Activated effector memory CD4-positive, alpha-beta T cell treated with Interleukin-2 at 50 U/mL for 16 hours (primary cell): Measurements from ENCODE around the gene PLA2G4A.

Source experiments
- DNase-seq: peaks from one replicate; pipeline ENCODE4 v3.0.0-alpha.2; 2020

Gene PLA2G4A

DNA sequence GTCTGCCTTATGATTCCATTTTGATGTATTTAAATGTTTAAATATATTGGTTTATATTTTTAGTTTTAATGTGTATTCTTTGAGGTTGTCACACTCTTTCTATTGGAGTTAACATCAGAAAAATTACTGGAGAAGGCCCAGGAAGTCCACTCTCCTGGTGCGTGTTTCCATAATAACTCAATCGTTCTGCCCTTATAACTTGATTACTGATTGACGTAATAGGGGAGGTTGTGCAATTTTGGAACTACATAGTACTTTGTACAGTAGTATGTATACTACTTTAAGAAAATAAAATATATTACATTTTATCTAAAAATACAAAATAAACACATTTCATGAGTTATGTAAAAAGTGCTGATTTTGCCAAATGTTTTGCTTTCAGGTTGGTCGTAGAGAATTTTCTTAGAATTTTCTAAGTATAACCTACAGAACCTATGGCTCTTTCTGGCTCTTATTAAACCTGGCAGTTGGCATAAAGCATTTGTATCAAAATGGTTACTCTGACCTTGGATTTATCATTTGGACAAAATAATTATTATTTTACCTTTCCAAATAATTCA, 5.7 kb downstream of the PLA2G4A start:
- DNase-seq: no peak

DNA sequence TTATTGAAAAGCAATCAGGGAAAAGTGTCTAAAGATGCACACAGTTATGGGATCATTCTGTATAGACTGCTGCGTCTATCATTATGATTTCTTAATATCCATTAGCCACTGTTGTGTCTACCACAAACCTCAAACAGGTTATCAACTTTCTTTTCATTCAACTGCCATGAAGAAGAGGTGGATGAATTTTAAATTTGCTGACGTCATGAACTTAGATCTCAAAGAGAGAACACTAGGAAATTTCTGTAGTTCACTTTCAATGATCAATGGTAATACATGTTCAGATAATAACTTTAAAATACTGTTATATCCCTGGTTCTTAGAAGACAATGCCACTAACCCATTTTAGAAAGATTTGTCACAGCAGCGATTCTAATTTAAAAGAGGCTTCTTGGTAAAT, 6.7 kb downstream of the PLA2G4A start:
- DNase-seq: no peak

DNA sequence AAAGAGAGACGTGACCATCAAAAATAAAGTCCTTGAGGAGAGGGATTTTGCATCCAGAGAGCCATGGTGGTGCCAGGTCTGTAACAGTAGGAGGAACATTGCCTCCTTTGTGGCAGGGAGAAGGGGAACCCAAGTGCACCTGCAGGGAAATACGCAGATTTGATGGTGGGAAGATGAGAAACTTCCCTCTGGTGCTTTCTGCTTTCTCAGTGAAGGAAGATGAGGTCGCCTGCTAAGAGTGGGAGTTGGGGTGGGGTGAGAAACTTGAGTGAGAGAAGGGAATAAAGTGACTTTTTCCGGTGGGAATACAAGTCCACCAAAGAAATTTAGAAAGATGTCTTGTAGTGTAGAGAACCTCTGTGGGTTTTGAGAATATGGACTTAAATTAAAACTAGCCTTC, 9.1 kb downstream of the PLA2G4A start:
- DNase-seq: no peak

DNA sequence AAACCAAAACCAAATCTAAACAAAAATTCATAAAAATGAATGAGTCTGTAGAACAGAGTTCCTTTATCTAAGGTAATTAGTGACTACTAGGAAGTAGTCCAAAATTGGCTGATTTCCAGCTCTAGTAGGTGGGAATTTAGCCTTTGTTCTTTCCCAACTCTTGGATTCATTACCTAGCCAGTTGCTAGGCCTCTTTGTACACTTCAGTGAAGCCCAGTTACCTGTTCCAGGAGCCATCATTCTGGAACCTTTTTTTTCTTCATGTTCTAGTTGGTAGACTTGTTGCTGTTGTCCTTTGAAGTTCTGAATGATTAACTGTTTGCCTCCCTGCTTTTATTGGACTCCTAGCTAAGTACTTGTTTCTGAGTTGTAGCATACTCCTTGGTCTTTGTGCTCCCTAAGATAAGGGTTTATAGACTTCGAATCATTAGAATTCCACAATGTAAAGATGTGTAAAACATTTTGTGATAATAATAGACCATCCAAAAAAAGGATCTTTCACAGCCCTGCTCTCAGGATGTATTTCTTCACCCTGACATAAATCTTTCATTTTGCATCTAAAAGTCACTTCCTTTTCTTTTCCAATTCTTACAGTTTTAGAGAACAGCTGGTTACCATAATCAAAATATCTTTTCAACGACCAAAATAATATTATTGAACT, 9.8 kb downstream of the PLA2G4A start:
- no peak for DNase-seq

DNA sequence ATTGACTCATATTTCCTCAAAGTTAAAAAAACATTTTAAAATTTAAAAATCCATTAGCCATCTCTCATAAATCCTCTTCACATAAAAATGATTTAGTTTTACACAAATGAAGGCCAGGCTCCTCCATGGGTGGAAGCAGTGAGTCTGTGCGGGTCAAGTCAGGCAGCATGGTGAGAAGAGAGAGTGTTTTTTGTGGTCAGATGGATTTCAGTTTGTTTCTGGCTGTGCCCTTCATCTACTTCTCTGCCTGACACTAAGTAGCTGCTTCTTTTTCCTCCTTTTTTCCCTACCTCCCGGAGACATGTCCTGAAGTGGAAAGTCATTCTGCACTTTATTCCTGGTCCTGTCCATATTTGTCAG, 10.3 kb downstream of the PLA2G4A start:
- DNase-seq: no peak

DNA sequence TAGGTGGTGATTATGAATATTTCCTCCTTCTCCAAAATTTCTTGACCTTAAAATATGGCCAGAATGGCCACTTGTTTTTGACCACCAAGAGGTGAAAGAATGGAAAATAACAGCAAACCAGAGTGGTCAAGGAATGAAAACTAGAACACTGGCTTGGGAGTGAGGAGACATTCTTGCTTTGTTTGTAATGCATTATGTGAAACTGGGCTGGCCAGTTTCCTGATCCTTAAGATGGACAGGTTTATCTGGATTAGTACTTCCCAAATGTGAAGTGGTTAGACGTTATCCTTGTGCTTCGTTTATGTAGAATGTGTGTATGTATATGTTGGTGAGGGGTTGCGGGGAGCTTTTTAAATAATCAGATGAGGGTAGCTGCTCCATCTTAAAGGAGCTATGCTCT, 12.8 kb downstream of the PLA2G4A start:
- DNase-seq: no peak

DNA sequence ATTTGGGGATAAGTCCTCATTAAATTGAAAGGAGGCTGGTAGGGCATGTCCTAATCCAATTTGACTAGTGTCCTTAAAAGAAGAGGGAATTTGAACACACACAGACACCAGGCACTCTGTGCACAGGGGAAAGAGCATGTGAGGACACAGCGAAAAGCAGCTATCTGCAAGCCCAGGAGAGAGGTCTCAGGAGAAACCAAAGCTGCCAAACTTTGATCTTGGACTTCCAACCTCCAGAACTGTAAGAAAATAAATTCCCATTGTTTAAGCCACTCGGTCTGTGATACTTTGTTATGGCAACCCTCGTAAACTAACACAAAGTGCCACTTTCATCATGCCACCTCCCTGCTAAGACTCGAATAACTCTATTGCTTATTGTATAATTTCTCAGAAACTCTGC, 13.8 kb downstream of the PLA2G4A start:
- DNase-seq: no peak

DNA sequence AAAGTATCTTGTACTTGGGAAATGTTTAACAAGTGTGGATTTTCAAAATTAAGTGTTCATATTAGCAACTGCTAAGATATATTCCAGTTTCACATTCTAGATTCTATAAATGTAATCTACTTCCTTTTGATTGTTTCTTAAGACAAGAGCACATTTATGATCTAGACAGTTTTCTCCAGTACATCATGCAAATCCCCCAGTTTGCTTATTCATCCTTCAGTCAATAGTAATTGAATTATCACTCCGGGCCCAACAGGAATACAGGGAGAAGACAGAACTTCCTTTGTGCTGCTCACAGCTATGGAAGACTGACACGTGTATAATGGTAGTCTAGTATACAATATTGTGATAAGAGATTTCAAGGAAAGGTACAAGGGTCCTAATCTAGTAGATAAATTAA, 14.5 kb downstream of the PLA2G4A start:
- no peak for DNase-seq

DNA sequence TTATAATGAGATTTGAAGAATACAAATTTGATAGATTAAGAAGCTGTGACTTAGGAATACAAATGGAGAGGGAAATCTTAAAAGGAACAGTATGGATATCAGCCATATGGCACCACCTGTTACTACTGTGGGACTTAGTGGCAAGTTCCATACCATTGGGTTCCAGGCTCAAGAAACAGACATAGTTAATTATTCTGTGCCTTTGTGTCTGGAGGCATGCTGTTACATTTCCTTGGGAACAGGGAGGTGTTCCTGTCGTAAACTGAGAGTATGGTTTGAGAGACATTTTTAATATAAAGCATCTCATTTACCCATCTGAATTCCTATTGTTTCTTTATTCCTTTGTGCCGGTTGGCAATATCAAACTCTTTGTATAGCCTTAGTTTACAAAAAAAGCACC, 15.2 kb downstream of the PLA2G4A start:
- no peak for DNase-seq

DNA sequence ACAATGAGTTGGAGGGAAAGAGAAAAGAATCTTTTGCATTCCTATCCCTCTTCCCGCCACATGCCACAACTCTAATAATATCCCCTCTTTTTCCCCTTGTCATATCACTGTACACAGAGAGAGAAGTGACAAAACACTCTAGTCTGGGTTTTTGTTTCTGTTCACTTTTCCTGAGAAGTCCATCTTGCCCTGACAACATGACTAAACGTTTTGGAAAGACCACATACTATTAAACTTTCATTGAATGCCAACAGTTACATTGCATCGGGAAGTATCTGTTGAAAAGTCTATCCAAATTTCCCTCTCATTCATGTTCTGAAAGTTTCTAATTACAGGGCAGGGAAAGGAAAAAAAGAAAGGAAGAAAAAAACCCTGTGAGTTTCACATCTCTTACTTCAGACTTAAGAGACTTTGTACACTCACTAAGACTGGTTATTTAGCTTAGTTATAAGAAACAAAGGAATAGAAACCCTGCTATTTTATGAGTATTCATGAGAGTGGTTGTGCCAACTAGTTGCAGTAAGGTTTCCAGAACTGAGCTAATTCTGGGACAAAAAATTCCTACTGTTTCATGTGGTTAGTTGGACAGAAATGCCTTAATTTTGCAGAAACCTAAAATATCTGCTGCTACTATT, 16.9 kb downstream of the PLA2G4A start:
- no peak for DNase-seq

DNA sequence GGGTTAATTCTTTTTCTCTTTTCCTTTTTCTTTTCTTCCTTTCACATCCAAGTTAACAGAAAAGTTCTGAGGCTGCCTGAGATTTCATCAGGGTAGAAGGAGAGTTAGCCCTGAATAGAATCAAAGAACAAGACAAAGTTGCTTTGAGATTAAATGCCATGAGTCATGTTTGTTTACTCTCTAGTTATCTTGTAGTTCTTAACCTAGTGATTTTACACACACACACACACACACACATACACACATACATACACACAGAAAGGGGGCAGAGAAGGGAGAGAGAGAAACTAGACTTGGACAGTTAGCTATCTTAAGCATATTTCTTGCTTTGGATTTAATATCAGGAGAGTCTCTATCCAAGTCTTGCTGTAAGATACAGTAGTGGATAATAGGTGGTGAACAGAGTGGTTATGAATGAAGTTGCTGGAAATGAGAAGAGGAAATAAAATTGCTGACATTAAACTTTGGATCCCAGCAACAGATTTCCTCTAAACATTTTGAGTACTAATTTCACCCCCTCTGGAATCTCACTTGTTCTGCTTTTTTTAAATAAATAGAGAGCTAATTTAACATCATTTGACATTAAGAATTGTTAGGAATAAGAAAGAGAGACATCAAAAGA, 19.9 kb downstream of the PLA2G4A start:
- DNase-seq: no peak

DNA sequence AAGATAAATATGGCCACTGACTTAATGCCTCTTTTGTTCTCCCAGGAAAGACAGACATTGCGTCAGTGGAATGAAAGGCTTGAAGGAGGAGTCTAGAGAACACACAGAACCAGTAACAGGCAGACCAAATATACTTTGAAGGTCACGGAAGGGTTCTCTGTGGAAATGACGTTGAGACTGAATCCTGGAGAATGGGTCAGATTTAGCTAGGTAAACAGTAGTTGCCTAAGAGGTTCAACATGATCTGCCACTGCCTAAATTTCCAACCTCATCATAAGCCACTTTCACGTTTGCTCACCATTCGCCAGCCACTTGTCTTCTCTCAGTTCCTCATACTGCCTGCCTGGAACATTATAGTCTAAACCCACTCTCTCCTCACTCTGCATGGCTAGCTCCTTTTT, 20.5 kb downstream of the PLA2G4A start:
- DNase-seq: no peak

DNA sequence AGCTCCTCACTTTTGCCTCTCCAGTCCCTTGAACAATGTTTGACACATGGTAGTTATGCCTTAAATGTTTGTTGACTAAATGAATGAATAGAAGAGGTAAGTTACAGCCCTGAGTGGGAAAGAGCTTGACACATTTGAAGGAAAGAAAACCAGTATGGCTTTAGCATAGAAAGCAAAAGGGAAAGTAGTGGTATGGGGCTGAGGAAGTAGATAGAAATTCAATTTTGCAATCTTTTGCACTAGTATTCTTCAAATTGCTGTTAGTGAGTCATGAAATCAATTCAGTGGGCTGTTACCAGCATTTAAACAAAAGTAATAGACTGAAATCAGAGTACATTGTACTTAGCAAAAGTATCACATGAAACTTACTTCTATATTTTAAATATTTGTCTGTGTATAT, 21.1 kb downstream of the PLA2G4A start:
- DNase-seq: no peak

DNA sequence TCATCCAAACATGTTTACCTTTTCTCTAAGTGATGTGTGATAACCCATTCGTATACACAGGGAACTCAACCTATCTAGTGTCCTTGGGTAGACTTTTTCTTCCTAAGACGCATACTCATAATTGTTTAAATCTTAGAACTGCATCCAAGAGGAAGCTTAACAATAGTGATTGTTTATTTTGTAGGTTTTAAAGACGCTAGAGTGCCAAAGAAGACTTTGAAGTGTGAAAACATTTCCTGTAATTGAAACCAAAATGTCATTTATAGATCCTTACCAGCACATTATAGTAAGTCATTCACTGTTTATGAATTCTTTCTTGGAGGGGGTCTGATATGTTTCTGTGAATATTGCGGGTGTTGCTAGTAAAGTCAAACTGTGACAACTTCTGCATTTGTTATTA, 25.4 kb downstream of the PLA2G4A start:
- no peak for DNase-seq

DNA sequence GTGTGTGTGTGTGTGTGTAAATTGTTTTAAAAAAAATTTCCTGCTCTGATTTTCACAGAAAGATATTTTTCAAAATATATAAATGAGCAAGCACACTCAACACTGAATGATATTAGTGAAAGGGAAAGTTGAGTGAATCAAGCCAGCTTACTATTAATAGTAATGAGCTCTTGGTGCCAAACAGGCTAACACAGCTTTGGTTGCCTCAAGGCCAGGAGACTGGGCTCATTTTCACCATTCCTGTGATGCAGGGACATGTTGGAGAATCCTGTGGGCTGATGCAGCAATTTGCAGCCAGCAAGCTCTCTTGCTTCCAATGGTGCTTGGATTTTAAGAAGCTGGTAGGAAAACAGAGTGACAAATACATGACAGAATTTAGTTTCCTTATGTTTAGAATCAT, 30.2 kb downstream of the PLA2G4A start:
- DNase-seq: no peak

DNA sequence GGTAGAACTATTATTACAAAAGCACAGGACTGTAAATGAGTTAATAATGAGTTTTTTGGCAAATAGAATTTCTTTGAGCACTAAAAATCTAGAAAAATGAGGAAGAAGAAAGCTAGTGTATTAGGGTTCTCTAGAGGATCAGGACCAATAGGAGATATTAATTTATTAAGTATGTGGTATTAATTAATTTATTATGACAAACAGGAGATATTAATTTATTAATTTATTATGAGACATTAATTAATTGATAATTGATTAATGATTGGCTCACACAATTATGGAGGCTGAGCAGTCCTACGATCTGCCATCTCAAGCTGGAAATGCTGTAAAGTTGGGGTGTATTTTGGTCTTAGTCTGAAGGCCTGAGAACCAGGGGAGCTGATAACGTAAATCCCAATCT, 31.2 kb downstream of the PLA2G4A start:
- no peak for DNase-seq

DNA sequence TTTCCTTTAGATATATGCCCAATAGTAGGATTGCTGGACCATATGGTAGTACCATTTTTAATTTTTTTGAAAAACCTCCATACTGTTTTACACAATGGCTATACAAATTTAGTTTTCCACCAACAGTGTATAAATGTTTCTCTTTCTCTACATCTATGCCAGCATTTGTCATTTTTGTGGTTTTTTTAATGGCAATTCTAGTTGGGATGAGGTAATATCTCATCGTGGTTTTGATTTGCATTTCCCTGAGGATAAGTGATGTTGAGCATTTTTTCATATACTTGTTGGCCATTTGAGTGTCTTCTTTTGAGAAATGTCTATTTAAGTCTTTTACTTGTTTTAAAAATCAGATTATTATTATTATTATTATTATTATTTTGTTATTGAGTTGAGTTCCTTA, 35.5 kb downstream of the PLA2G4A start:
- DNase-seq: no peak

DNA sequence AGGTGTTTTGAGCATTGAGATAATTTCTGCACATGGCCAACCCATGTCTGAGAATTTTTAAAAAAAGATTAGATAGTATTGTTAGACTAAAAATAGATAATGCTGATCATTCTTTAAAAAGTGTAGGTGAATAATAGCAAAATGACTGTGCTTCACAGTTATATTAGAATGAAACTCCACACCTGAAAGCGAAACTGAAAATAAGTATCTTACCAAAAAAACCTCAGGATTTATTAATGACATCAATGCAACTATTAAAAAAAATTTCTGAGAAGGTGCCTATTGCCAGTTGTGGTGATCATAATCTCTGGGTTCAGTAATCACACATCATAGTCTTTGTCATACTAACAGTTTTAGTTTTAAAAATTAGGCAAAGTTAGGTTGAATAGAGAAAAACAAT, 36.5 kb downstream of the PLA2G4A start:
- no peak for DNase-seq

DNA sequence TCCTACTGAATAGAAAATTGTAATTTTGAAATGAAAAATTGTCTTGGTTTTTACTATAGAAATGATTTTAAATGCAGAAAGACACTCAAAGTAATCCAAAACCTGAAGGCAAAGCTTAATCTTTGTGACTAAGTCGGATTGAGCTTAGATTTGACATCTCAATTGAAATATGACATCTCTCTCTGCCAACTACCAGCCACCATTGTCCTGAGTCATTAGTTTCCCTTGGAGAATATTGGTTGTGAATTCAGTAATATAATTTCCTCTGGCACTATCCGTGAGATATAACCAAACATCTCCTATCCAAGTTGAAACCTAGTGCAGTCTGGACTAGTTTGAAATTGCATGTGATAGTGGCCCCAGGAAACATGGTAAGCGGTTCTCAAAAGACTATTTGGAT, 37.1 kb downstream of the PLA2G4A start:
- DNase-seq: no peak

DNA sequence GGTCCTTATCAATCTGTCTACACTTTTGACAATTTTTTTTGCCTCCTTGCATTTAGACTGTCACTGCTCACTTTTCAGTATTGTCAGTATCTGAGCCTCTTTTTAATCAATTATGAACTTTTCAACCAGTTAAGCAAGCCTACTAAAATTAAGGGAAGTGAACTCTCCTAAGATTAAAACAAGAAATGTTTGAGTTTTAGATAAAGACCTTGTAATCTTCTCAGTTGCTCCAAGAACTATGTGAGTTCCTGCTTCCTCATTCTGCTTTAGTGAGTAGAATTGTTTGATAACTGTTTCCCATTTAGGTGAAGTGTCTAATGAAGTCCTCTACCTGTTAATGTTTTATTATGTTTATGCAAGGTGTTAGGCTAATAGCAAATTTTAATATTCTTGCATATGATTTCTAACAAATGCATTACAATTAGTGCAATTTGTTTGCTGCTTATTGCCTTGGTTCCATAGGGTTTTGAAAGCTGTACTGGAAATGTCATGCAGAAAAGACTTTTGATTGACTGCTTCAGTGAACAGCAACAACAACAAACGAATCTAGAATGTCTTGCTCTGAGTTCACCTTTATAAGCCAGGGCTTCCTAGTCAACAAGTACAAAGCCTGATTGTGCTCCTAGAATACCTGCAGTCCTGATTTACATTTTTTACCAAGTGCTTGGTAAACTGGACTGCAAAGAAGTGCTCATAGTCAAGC, 40.9 kb downstream of the PLA2G4A start:
- no peak for DNase-seq

DNA sequence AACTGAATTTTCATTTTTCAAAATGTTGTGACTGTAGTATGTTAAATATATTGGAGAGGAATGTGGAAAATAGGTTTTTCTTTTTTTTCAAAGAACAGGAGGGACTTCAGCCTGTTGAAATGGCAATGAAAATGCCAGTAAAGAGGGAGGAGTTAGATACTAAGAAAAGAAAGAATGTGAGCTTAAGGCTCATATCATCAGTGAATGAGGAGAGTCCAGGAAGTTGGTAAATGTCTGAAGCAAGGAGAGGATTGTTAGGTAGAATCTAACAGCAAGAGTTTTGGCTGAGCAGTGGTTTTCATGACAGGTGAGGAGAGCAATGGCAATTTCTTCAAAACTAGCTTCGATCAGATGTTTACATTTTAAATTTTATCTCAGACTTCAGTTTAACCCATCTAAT, 43.0 kb downstream of the PLA2G4A start:
- no peak for DNase-seq

DNA sequence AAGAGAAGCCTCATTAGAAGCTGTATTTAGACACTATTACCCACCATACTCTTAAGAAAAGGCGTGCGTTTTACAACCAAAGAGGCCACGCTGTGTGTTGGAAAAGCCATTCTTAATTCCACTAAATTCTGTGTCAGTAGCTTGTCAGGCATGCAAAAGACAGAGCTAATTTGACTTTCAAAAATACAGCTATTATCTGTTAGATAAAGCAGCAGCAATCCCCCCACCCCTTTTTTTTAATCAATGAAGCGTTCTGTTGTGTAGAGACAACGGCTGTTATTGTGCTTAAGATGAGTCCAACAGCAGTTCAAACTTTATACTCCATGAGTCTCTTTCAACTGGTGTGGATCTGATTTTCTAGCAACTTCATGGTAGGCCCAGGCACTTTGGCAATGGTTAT, 43.5 kb downstream of the PLA2G4A start:
- DNase-seq: no peak

DNA sequence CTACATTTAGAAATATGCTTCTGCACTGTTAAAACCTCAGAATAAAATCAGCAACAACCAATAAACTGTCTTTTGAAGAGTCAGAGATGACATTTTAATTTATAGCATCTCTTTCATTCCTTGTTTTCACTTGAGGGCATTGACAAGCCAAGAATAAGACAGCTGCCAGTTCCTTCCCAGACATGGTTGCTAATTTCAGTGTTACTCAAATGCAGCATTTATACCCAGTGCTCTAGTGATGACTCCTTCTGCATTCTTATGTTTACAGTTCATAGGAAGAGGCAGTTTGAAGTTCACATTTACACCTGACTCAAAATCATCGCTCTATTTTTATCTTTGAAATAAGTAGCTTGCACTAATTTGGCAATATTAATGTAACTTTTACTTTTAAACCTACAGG, 44.9 kb downstream of the PLA2G4A start:
- no peak for DNase-seq
